Common myeloid progenitor, CD34-positive (primary cell): ENCODE results near the gene KIF21B.

Experiments
- CTCF ChIA-PET: fragments of 350-600 bp; sonication (Branson Sonifier 250); formaldehyde crosslinking; loops from one replicate; lab custom pipeline; 2021; ENCODE audit warnings: antibody characterized with exemption; lab: Charles Lee
- POLR2A ChIA-PET: fragments of 350-600 bp; sonication (Branson Sonifier 250); formaldehyde crosslinking; loops from one replicate; lab custom pipeline; 2021; ENCODE audit warnings: antibody characterized with exemption; lab: Charles Lee
- DNase-seq, 3 donors: peaks; one replicate each; pipeline versions ENCODE4 v3.0.0 to v3.0.0-alpha.2; 2013
- H3K27ac ChIP-seq, 2 experiments: 1 replicate in 1 of 2; 2 replicates in 1 of 2; pipeline ENCODE4 v1.7.0; 2013; ENCODE audit warnings: inconsistent platforms in 2 of 2, low read length in 2 of 2, mild to moderate bottlenecking in 2 of 2, low read depth in 1 of 2, moderate library complexity in 1 of 2; ENCODE audit not compliant: severe bottlenecking in 2 of 2, insufficient read depth in 1 of 2, poor library complexity in 1 of 2
- H3K27me3 ChIP-seq, 5 experiments: replicated peaks in 2 of 5; 1 replicate in 3 of 5; 2 replicates in 2 of 5; pipeline versions ENCODE4 v1.6.1 to v1.7.0; 2013; ENCODE audit warnings: low read length in 4 of 5, mild to moderate bottlenecking in 2 of 5, moderate library complexity in 2 of 5, inconsistent platforms in 1 of 5; ENCODE audit not compliant: insufficient read depth in 5 of 5, control insufficient read depth in 4 of 5
- H3K36me3 ChIP-seq, 4 experiments: 1 replicate in 2 of 4; 2 replicates in 2 of 4; pipeline versions ENCODE4 v1.6.1 to v1.7.0; 2013; ENCODE audit warnings: low read length in 3 of 4, control low read depth in 1 of 4, mild to moderate bottlenecking in 1 of 4; ENCODE audit not compliant: control insufficient read depth in 4 of 4, insufficient read depth in 4 of 4
- H3K4me1 ChIP-seq, 4 experiments: 1 replicate in 3 of 4; 2 replicates in 1 of 4; pipeline versions ENCODE4 v1.6.1 to v1.7.1; 2013; ENCODE audit warnings: low read length in 3 of 4, mild to moderate bottlenecking in 3 of 4, control low read depth in 1 of 4, inconsistent platforms in 1 of 4, moderate library complexity in 1 of 4; ENCODE audit not compliant: control insufficient read depth in 4 of 4, insufficient read depth in 4 of 4; ENCODE audit errors: control extremely low read depth in 1 of 4
- H3K4me3 ChIP-seq, 7 experiments: 1 replicate in 4 of 7; 2 replicates in 3 of 7; pipeline versions ENCODE4 v1.5.1 to v1.7.0; 2013; ENCODE audit warnings: mild to moderate bottlenecking in 7 of 7, low read length in 6 of 7, moderate library complexity in 6 of 7, inconsistent platforms in 2 of 7, low read depth in 2 of 7, control low read depth in 1 of 7; ENCODE audit not compliant: insufficient read depth in 4 of 7, control insufficient read depth in 1 of 7; ENCODE audit errors: extremely low read depth in 1 of 7
- H3K9me3 ChIP-seq, 5 experiments: 1 replicate in 4 of 5; 2 replicates in 1 of 5; pipeline versions ENCODE4 v1.6.1 to v1.7.1; 2013; ENCODE audit warnings: low read length in 4 of 5, mild to moderate bottlenecking in 2 of 5, inconsistent platforms in 1 of 5, low read depth in 1 of 5, moderate library complexity in 1 of 5; ENCODE audit not compliant: control insufficient read depth in 4 of 5, insufficient read depth in 2 of 5; ENCODE audit errors: control extremely low read depth in 1 of 5
- WGBS: methylation state at CpG from one replicate; pipeline ENCODE4 v1.1.5; 2013; ENCODE audit not compliant: insufficient coverage; 5-methylcytosine and 5-hydroxymethylcytosine counted together

Gene KIF21B

DNA sequence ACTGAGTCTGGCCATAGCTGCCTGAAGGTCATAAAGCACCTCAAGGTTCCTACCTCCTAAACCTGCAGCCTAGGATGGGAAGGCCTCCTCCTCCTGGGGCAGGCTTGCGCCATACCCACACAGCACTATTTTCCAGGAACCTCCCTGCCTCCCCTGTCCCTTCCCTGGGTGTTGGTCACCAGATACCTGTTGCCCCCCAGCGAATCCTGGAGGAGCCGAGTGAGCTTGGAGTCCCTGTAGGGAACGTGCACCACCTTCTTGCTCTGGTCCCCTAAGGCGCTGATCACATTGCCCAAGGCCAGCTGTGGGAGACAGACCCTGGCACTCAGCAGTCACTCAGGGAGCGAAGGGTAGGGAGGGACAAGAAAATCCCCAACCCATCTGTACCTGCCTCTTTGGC is 19.4 kb downstream of the KIF21B start:
- no peak overlapping the region for H3K27ac ChIP-seq
- whole genome bisulfite sequencing, result 90% methylated on average over 5 of the region's 6 CpGs
- CTCF ChIA-PET, result interaction anchor here (0.7 to 2.6 kb wide), 3 partner anchors 12 to 31 kb away, joined by 3 to 6 read pairs (median 5); no protein-coding TSS in a partner anchor
- POLR2A ChIA-PET, result no interaction called here
- no peak for DNase-seq
- H3K4me1 ChIP-seq, result no peaks in the 10 kb centered on the region
- H3K27me3 ChIP-seq, result no peaks in the 10 kb centered on the region
- no peak overlapping the region for H3K4me3 ChIP-seq
- no peaks in the 10 kb centered on the region for H3K9me3 ChIP-seq
- H3K36me3 ChIP-seq, result peaks cover 4 to 49% (median 38%) of the 10 kb centered on the region in 4 experiments

DNA sequence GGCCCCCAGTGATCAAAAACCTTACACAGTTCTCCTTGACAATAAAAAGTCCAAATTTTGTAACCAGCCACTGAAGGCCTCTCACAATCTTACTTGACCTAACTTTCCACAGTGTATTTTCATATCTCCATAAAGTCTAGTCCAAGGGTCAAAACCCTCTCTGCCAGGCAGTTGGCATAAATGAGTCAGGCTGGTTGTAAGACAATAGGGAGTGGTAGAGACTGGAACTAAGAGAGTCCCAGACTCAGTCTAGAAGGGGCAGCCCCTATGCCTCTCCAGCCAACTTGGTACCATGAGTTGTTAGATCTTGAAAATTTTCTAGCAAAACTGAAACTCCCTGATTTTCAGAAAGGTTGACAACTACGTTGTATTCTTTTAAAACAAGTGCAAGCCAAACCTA is 21.0 kb downstream of the KIF21B start:
- Histone ChIP-seq H3K4me3 (no peak overlapping the region), H3K4me1 (no peaks in the 10 kb centered on the region), H3K27ac (no peak overlapping the region), H3K36me3 (peaks cover 7 to 57% (median 41%) of the 10 kb centered on the region in 4 experiments), H3K27me3 (no peaks in the 10 kb centered on the region), H3K9me3 (no peaks in the 10 kb centered on the region)
- no peak for DNase-seq
- ChIA-PET CTCF (interaction anchor here (0.8 to 3.0 kb wide), 2 partner anchors 17 to 23 kb away, joined by 4 to 10 read pairs; no protein-coding TSS in a partner anchor), POLR2A (no interaction called here)
- WGBS, result 92% methylated on average over 1 of the region's 1 CpG

DNA sequence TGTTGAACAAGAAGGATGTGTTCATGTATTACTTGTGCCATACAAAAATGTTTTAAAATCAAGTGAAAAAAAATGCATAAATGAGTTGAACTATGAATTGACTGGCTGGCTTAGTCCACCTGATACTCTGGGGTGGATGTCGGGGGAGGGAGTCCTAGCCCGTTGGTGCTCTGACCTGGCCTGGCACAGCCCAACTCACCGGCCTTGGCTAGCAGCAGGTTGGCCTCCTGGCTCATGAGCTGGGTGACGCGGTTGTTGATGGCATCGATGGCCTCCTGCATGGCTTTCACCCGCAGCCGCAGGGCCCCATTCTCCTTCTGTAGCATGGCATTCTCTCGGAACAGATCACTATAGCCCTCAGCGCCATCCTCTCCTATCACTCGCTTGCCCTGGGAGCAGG is 21.6 kb downstream of the KIF21B start:
- ChIA-PET CTCF (interaction anchor here (0.8 to 3.0 kb wide), 2 partner anchors 18 to 22 kb away, joined by 4 to 10 read pairs; no protein-coding TSS in a partner anchor), POLR2A (no interaction called here)
- no peaks in the 10 kb centered on the region for H3K4me1 ChIP-seq
- H3K36me3 ChIP-seq, result peaks cover 8 to 57% (median 41%) of the 10 kb centered on the region in 4 experiments
- H3K4me3 ChIP-seq, result no peak overlapping the region
- H3K27me3 ChIP-seq, result no peaks in the 10 kb centered on the region
- no peaks in the 10 kb centered on the region for H3K9me3 ChIP-seq
- no peak for DNase-seq
- WGBS, result 90% methylated on average over 11 of the region's 11 CpGs
- H3K27ac ChIP-seq, result no peak overlapping the region

DNA sequence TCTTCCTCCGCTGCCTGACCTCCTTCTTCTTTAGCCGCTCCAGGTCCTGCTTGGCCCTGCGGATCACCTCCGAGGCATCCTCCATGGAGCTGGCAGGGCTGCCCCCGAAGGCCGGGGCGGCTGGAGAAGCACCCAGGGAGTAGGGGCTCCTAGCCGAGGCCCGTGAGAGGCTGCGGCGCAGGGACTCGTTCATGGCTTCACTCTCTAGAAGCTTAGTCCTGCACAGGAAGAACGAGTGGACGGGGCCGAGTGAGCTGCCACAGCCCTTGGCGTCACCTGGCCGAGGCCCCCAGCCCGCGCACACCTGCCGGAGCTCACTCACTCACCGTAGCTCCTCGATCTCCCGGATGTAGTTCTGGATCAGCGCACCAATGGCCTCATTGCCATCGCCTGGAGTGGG is 23.1 kb downstream of the KIF21B start:
- Histone ChIP-seq H3K4me1 (no peaks in the 10 kb centered on the region), H3K9me3 (no peaks in the 10 kb centered on the region), H3K27ac (no peak overlapping the region), H3K27me3 (no peaks in the 10 kb centered on the region), H3K36me3 (peaks cover 11 to 71% (median 42%) of the 10 kb centered on the region in 4 experiments), H3K4me3 (no peak overlapping the region)
- POLR2A ChIA-PET, result no interaction called here
- CTCF ChIA-PET, result interaction anchor here (1.1 to 3.0 kb wide), 2 partner anchors 19 to 42 kb away, joined by 3 to 10 read pairs; no protein-coding TSS in a partner anchor
- no peak for DNase-seq
- WGBS, result 98% methylated on average over 21 of the region's 25 CpGs

DNA sequence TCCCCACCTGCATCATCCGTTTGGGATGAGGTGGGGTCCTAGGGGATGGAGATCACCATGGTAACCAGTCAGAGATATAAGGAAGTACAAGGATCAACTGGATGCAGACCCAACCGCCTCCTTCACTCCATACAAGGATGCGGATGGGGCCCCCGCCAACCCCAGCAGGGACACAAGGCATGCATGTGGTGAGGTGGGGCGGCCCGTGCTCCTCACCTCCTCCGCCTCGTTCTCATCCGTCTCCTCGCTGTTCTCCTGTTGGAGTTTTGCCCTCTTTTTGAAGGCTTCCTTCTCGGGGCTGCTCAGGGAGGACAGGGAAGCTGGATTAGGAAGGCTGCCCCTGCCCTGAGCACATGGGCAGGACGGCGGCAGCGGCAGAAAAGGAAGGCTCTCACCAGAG is 23.8 kb downstream of the KIF21B start:
- DNase-seq, result no peak
- no peak overlapping the region for H3K27ac ChIP-seq
- no peaks in the 10 kb centered on the region for H3K9me3 ChIP-seq
- H3K4me3 ChIP-seq, result no peak overlapping the region
- ChIA-PET POLR2A (no interaction called here), CTCF (interaction anchor here (1.1 to 3.0 kb wide), 3 partner anchors 16 to 43 kb away, joined by 3 to 10 read pairs (median 3); no protein-coding TSS in a partner anchor)
- no peaks in the 10 kb centered on the region for H3K27me3 ChIP-seq
- no peaks in the 10 kb centered on the region for H3K4me1 ChIP-seq
- H3K36me3 ChIP-seq, result peaks cover 11 to 66% (median 41%) of the 10 kb centered on the region in 4 experiments
- 98% methylated on average over 13 of the region's 14 CpGs for WGBS

DNA sequence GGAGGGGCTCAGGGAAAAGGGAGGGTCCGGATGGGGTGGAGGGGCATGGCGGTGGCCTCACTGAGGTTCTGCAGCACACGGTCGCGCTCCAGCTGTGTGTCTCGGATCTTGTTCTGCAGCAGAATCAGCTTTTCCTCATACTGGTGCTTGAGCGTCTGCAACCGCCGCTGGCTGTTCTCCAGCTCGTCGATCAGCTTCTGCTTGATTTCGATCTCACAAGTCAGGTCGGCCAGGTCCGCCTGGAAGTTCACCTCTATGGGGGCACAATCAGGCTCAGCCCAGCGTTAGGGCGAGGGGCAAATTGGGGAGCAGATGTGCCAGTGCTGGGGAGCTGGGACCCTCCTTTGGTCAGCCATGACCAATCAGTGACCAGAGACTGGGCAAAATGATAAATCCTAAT is 25.2 kb downstream of the KIF21B start:
- CTCF ChIA-PET, result interaction anchor here (0.7 to 1.3 kb wide), 3 partner anchors 17 to 28 kb away, joined by 3 to 5 read pairs (median 3); no protein-coding TSS in a partner anchor
- no peak for DNase-seq
- Histone ChIP-seq H3K27me3 (no peaks in the 10 kb centered on the region), H3K4me1 (peaks cover 0 to 2% (median 0%) of the 10 kb centered on the region in 4 experiments), H3K27ac (no peak overlapping the region), H3K36me3 (peaks cover 7 to 62% (median 39%) of the 10 kb centered on the region in 4 experiments), H3K9me3 (no peaks in the 10 kb centered on the region), H3K4me3 (no peak overlapping the region)
- POLR2A ChIA-PET, result no interaction called here
- 99% methylated on average over 13 of the region's 16 CpGs for WGBS

DNA sequence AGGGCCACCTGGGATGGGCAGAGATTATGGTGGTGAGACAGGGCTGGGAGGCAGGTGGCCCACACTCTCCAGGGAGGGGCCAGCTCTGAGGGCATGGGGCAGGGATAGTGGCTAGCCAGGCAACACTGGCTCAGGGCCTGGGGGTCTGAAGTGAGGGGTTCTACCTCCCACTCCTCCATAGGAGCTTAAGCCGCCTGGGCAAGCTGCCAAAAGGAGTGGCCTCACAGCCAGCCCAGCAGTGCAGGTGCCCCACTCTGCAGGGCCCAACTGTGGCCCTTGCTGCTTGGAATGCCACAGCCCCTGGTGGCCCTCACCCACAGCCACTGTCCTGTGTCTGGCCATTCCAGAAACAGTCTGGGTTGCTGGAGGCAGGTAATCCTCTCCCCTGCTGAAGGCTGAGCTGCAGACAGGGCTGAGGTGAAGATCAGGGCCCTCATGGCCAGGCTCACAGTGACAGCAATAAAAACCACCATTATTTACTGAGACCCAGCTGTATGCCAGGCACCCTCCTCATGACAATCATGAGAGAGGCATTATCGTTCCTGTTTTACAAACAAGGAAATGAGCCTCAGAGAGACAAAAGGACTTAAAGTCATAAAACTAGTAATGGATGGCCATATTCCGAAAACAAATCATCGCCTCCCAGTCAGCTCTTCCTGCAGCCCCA is 31.0 kb downstream of the KIF21B start:
- Histone ChIP-seq H3K36me3 (peaks cover 6 to 73% (median 45%) of the 10 kb centered on the region in 4 experiments), H3K27ac (no peak overlapping the region), H3K4me1 (peaks cover 0 to 11% (median 0%) of the 10 kb centered on the region in 4 experiments), H3K4me3 (no peak overlapping the region), H3K27me3 (no peaks in the 10 kb centered on the region), H3K9me3 (no peaks in the 10 kb centered on the region)
- CTCF ChIA-PET, result interaction anchor here (1.0 to 2.4 kb wide), 9 partner anchors 10 to 53 kb away, joined by 3 to 7 read pairs (median 4); no protein-coding TSS in a partner anchor
- POLR2A ChIA-PET, result no interaction called here
- no peak for DNase-seq
- WGBS, result 100% methylated on average over 2 of the region's 4 CpGs
